Transverse colon (tissue), 4 donors: ENCODE results near the gene YEATS2. TPM values are rescaled to one million over a fixed set of nuclear protein-coding genes. Genes with fewer than 3 reads are reported as not detected.

ENCODE experiments used
- DNase-seq: peaks from one replicate; pipeline ENCODE4 v3.0.0-alpha.2; 2019
- H3K27ac ChIP-seq, 4 donors: fragments of 200-600 bp; sonication (generic); 2 replicates each; pipeline ENCODE4 v1.5.1; 2016 to 2018; ENCODE audit warnings: inconsistent platforms in 4 of 4
- H3K27me3 ChIP-seq: fragments of 200-600 bp; sonication (generic); 2 replicates; pipeline ENCODE4 v1.5.1; 2017; ENCODE audit warnings: inconsistent platforms
- H3K36me3 ChIP-seq, 4 donors: fragments of 200-600 bp; sonication (generic); 2 replicates each; pipeline ENCODE4 v1.5.1; 2017 to 2019; ENCODE audit warnings: inconsistent platforms in 4 of 4
- H3K4me1 ChIP-seq, 4 donors: fragments of 200-600 bp; sonication (generic); 2 replicates each; pipeline ENCODE4 v1.5.1; 2017 to 2020; ENCODE audit warnings: inconsistent platforms in 4 of 4
- H3K4me3 ChIP-seq, 4 donors: fragments of 200-600 bp; sonication (generic); 1 replicate in 1 of 4; 2 replicates in 3 of 4; pipeline versions ENCODE4 v1.5.1 to v1.6.1; 2017 to 2019; ENCODE audit warnings: inconsistent platforms in 4 of 4
- H3K9me3 ChIP-seq, 2 donors: fragments of 200-600 bp; sonication (generic); 2 replicates each; pipeline ENCODE4 v1.5.1; 2017 to 2019; ENCODE audit warnings: inconsistent platforms in 2 of 2
- EP300 ChIP-seq: sonication (generic); formaldehyde crosslinking; IDR thresholded peaks from one replicate; pipeline ENCODE4 v1.6.1; 2017; ENCODE audit warnings: antibody characterized with exemption, low read depth
- POLR2A ChIP-seq: fragments of 450-650 bp; IDR thresholded peaks from one replicate; pipeline ENCODE4 v1.6.1; 2016; ENCODE audit warnings: antibody characterized with exemption, mild to moderate bottlenecking, moderate library complexity
- POLR2AphosphoS5 ChIP-seq, 3 donors: sonication (generic); formaldehyde crosslinking; IDR thresholded peaks; one replicate each; pipeline ENCODE4 v1.6.1; 2016; ENCODE audit warnings: antibody characterized with exemption in 3 of 3
- WGBS, 2 donors: methylation state at CpG; one replicate each; pipeline ENCODE4 v1.1.5; 2018; ENCODE audit warnings: low coverage in 1 of 2; 5-methylcytosine and 5-hydroxymethylcytosine counted together
- in situ Hi-C, 4 donors: fragments of 200-750 bp; cut with MboI; loops; one replicate each; pipeline versions ENCODE4 v1.15.0 to v1.15.1; 2017; ENCODE audit warnings: low sequenced_read_pairs in 3 of 4, low pct_ligation_motif_present in 1 of 4, low pct_unique_long_range_greater_than_20kb in 1 of 4
- intact Hi-C: fragments of 100-400 bp; cut with DNase I; formaldehyde crosslinking; loops from one replicate; pipeline ENCODE4 v1.15.1; 2023; ENCODE audit warnings: low total_unique reads
- total RNA-seq, 4 donors: library from RNA; depleted of rRNA; stranded (reverse); fragments of >200 nt; gene quantifications; one replicate each; pipeline ENCODE4 v1.1.0, GENCODE V29; 2016
- TF ChIP-seq, protein P1 (sequence below), 5 experiments: fragments of 200-600 bp in 3 of 5; fragments of 450-650 bp in 2 of 5; sonication (generic) in 3 of 5; IDR thresholded peaks; 1 replicate in 2 of 5; 2 replicates in 3 of 5; pipeline ENCODE4 v1.5.1; 2016 to 2017; ENCODE audit warnings: antibody characterized with exemption in 5 of 5, inconsistent platforms in 3 of 5, mild to moderate bottlenecking in 2 of 5, moderate library complexity in 1 of 5

The YEATS2 gene
- total RNA-seq, 4 donors from 2014 or later: 10.1 to 23.2 (median 16.1) TPM

DNA sequence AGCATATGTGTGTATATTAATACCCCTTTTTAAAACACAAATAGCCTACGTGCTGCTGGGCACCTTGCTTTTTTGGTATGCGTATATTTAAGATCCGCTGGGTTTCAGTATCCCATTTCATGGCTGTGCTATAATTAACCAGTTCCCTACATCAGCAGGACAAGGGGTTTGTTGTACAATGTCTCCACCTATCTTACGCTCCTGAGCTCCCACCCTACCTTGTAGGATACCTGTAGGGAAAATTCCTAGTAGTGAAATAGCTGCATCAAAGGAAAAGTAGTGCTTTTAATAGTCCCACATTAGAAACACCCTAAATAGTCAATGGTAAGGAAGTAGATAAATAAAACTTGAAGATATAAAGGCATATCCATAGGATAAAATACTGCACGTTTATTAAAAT, 126.4 kb downstream of the YEATS2 start:
- TF ChIP-seq, protein P1, sequence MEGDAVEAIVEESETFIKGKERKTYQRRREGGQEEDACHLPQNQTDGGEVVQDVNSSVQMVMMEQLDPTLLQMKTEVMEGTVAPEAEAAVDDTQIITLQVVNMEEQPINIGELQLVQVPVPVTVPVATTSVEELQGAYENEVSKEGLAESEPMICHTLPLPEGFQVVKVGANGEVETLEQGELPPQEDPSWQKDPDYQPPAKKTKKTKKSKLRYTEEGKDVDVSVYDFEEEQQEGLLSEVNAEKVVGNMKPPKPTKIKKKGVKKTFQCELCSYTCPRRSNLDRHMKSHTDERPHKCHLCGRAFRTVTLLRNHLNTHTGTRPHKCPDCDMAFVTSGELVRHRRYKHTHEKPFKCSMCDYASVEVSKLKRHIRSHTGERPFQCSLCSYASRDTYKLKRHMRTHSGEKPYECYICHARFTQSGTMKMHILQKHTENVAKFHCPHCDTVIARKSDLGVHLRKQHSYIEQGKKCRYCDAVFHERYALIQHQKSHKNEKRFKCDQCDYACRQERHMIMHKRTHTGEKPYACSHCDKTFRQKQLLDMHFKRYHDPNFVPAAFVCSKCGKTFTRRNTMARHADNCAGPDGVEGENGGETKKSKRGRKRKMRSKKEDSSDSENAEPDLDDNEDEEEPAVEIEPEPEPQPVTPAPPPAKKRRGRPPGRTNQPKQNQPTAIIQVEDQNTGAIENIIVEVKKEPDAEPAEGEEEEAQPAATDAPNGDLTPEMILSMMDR (IDR thresholded peaks at IDR 0.05): no peak
- TF ChIP-seq POLR2AphosphoS5 (IDR thresholded peaks at IDR 0.05): no peak
- no peak for TF ChIP-seq POLR2A
- no peak for TF ChIP-seq EP300

DNA sequence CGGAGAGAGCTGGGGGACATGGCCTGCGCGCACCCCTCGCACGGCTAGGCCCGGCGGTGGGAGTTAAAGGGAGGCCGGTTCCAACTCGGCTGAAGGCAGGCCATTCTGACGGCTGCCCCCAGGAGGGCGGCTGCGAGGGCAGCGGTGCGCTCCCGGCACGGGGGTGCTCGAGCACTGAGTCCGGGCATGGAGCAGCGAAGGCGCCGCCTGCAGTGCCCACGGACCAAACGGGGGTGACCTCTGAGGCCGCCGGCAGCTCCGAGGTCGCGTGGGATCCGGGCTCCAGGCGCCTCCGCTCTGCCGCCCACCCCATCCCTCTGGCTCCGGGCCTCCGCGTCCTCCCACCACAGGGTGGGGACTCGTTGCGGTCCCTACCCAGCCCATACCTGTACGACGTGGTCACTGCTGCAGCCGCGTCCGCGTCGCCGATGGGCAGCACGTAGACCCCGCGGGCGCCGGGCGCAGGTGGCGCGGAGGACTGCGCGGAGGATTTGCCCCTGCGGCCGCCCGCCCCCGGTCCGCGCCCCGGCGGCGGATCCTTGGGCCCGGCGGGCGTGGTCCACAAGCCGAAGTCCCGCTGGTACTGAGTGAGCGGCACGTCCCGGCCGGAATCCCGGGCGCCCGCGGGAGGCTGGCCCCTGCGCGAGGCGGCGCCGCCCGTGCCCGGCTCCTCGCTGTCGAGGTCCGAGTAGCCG, 127.3 kb downstream of the YEATS2 start:
- peak overlapping the region in 1 of 4 donors; percentile 8 for H3K27ac ChIP-seq
- H3K4me1 ChIP-seq: peaks cover 7 to 18% (median 11%) of the 10 kb centered on the region in 4 donors
- H3K4me3 ChIP-seq: peak overlapping the region; percentile 40 to 67 (median 50)
- peaks cover 15% of the 10 kb centered on the region for H3K27me3 ChIP-seq
- no peaks in the 10 kb centered on the region for H3K36me3 ChIP-seq
- TF ChIP-seq POLR2A: no peak
- TF ChIP-seq POLR2AphosphoS5 (IDR thresholded peaks at IDR 0.05): no peak
- TF ChIP-seq EP300: no peak
- TF ChIP-seq, protein P1 (IDR thresholded peaks at IDR 0.05): no peak
- WGBS, 2 donors: 3% methylated on average over 42 of the region's 88 CpGs; no CpG with 5 or more reads in 1 of the 2 donors
- no peak for DNase-seq
- H3K9me3 ChIP-seq: no peaks in the 10 kb centered on the region
- intact Hi-C loops (no loop called here), in situ Hi-C loops (no loop called here)

More for the DNA sequence above, 126.4 kb downstream of the YEATS2 start:
- in situ Hi-C loops: no loop called here
- Histone ChIP-seq H3K9me3 (no peaks in the 10 kb centered on the region), H3K36me3 (no peaks in the 10 kb centered on the region), H3K4me1 (peaks cover 7 to 18% (median 11%) of the 10 kb centered on the region in 4 donors), H3K4me3 (no peak overlapping the region), H3K27me3 (peaks cover 15% of the 10 kb centered on the region), H3K27ac (no peak overlapping the region)
- WGBS, 2 donors: 78 to 83% methylated on average over 5 of the region's 5 CpGs
- no peak for DNase-seq
- intact Hi-C loops: no loop called here

DNA sequence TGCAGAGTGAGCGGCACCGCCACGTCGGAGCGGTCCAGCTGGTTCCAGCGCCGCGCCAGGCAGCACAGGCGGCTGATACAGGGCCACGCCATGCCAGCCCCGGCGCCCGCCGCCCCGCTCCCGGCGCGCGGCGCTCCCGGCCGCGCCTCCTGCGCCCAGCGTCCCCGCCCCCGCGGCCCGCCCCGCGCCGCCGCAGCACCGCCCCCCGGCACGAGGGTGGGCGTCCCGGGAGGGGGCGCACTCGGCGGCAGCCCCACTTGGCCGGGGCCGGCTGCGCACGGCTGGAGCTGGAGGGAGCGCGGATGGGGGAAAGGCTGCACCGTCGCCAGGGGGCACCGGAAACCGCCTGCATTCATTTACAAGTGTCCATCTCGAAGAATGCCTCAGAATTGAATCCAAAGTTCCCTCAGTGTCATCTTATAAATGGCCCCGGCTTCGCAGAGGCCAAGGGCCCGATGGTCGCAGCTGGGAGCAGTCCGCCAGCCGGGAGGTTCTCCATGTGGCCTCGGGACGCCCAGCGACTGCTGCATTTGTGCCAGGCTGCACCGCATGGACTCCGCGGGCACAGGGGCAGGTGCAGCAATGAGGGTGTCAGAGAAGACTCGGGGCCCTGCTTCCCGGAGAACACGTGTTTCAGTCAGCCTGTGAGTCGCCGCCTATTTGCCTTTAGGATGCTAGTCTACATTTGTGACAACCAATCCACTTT, 128.0 kb downstream of the YEATS2 start, which contains the start of gene MAP6D1:
Gene MAP6D1, minus strand, starts transcription at position 122 of the 706 bp plus-strand sequence. Its CDS starts 30 bp downstream, at position 92.
- H3K9me3 ChIP-seq: no peaks in the 10 kb centered on the region
- TF ChIP-seq EP300 (no peak), POLR2AphosphoS5 (IDR thresholded peaks at IDR 0.05) (no peak), POLR2A (no peak)
- TF ChIP-seq, protein P1 (IDR thresholded peaks at IDR 0.05): peak in 1 of 5 experiments; percentile 13
- WGBS, 2 donors: 5 to 10% methylated on average over 6 to 56 of the region's 69 CpGs
- H3K36me3 ChIP-seq: peaks cover 0 to 5% (median 0%) of the 10 kb centered on the region in 4 donors
- in situ Hi-C loops: no loop called here
- peaks cover 7 to 18% (median 11%) of the 10 kb centered on the region in 4 donors for H3K4me1 ChIP-seq
- H3K27ac ChIP-seq: peak within 1 kb of the TSS in 1 of 4 donors; percentile 8
- peaks cover 15% of the 10 kb centered on the region for H3K27me3 ChIP-seq
- intact Hi-C loops: no loop called here
- H3K4me3 ChIP-seq: peak within 1 kb of the TSS; percentile 40 to 67 (median 50)
- DNase-seq: peak; percentile 13
